Natural killer cell (primary cell): ENCODE measurements around the gene GMPR2. TPM values are rescaled to one million over a fixed set of nuclear protein-coding genes. Genes with fewer than 3 reads are reported as not detected.
A peak's percentile ranks its signal among the peaks of the same experiment; 100 is the strongest.

ENCODE experiments used
- ATAC-seq, 3 donors: fragments of 150-1000 bp in 2 of 3; fragments of 200-7000 bp in 1 of 3; cut with Tn5 transposase; 1 replicate in 1 of 3; 2 replicates in 2 of 3; pipeline ENCODE4 v1.10.0; 2021; ENCODE audit warnings: mild to moderate bottlenecking in 2 of 3, moderate library complexity in 2 of 3
- DNase-seq, 2 donors: peaks; one replicate each; pipeline versions ENCODE4 v3.0.0 to v3.0.0-alpha.2; 2013 to 2021; ENCODE audit warnings: mixed read lengths in 1 of 2
- H3K27ac ChIP-seq: one replicate; pipeline ENCODE4 v1.5.1; 2013; ENCODE audit warnings: mild to moderate bottlenecking, low read length
- H3K27me3 ChIP-seq: one replicate; pipeline ENCODE4 v1.6.1; 2013; ENCODE audit warnings: low read length; ENCODE audit not compliant: control insufficient read depth, insufficient read depth
- H3K36me3 ChIP-seq: one replicate; pipeline ENCODE4 v1.6.1; 2013; ENCODE audit warnings: low read length; ENCODE audit not compliant: control insufficient read depth, insufficient read depth
- H3K4me1 ChIP-seq: one replicate; pipeline ENCODE4 v1.6.1; 2013; ENCODE audit warnings: low read length; ENCODE audit not compliant: control insufficient read depth, insufficient read depth
- H3K4me3 ChIP-seq: one replicate; pipeline ENCODE4 v1.5.1; 2013; ENCODE audit warnings: low read length
- H3K9me3 ChIP-seq: one replicate; pipeline ENCODE4 v1.6.1; 2013; ENCODE audit warnings: low read length; ENCODE audit not compliant: control insufficient read depth, insufficient read depth
- H3K27ac Mint-ChIP-seq, 2 donors: one replicate each; pipeline ENCODE4 v1.8.0; 2022; ENCODE audit warnings: mild to moderate bottlenecking in 2 of 2, mixed read lengths in 2 of 2, moderate library complexity in 1 of 2
- H3K27me3 Mint-ChIP-seq, 2 donors: one replicate each; pipeline ENCODE4 v1.8.0; 2022; ENCODE audit warnings: low read depth in 2 of 2, mixed read lengths in 2 of 2
- H3K36me3 Mint-ChIP-seq: one replicate; pipeline ENCODE4 v1.8.0; 2022; ENCODE audit warnings: mixed read lengths
- H3K4me1 Mint-ChIP-seq, 2 donors: one replicate each; pipeline ENCODE4 v1.8.0; 2022; ENCODE audit warnings: mixed read lengths in 2 of 2
- H3K4me3 Mint-ChIP-seq: one replicate; pipeline ENCODE4 v1.8.0; 2022; ENCODE audit warnings: mild to moderate bottlenecking, moderate library complexity, mixed read lengths
- H3K9me3 Mint-ChIP-seq, 2 donors: one replicate each; pipeline ENCODE4 v1.8.0; 2022; ENCODE audit warnings: mixed read lengths in 2 of 2
- CTCF ChIP-seq: fragments of 200-600 bp; IDR thresholded peaks from one replicate; pipeline ENCODE4 v1.8.0; 2022; ENCODE audit warnings: antibody characterized with exemption
- WGBS: methylation state at CpG from one replicate; pipeline ENCODE4 v1.1.7; 2013; ENCODE audit warnings: missing lambda C conversion rate; ENCODE audit not compliant: insufficient coverage; 5-methylcytosine and 5-hydroxymethylcytosine counted together
- intact Hi-C: fragments of 100-400 bp; cut with micrococcal nuclease; formaldehyde crosslinking; loops from one replicate; pipeline ENCODE4 v1.14.2; 2022
- total RNA-seq, 4 donors: library from RNA; stranded (reverse); fragments of 120-200 nt in 1 of 4; gene quantifications; one replicate each; pipeline versions ENCODE4 v1.2.3 to v1.2.4, GENCODE V29; 2013 to 2022

Gene GMPR2
- total RNA-seq, 3 donors from 2014 or later (not counting 1 experiment from before 2014, with no cell fraction given): 46.5 to 63.3 (median 53.3) TPM

GRCh38 chr14:24249230-24250021 lies 16.7 kb downstream of the GMPR2 start:
- no peak overlapping the region for H3K27ac ChIP-seq
- H3K4me1 ChIP-seq: peaks cover 13% of the 10 kb centered on the region
- no peaks in the 10 kb centered on the region for H3K27me3 ChIP-seq
- no peaks in the 10 kb centered on the region for H3K36me3 Mint-ChIP-seq
- DNase-seq: no peak
- H3K9me3 Mint-ChIP-seq: no peaks in the 10 kb centered on the region
- intact Hi-C loops: loop anchor here (10.0 kb wide), 1 partner anchor 185 kb away; no protein-coding TSS in a partner anchor
- no peaks in the 10 kb centered on the region for H3K27me3 Mint-ChIP-seq
- H3K4me3 ChIP-seq: no peak overlapping the region
- WGBS: 83% methylated on average over 11 of the region's 13 CpGs
- no peak overlapping the region for H3K4me3 Mint-ChIP-seq
- peak overlapping the region; percentile 3 to 60 for H3K27ac Mint-ChIP-seq
- no peak for ATAC-seq
- no peaks in the 10 kb centered on the region for H3K36me3 ChIP-seq
- H3K4me1 Mint-ChIP-seq: peaks cover 16 to 17% of the 10 kb centered on the region in 2 donors
- no peak for TF ChIP-seq CTCF
- H3K9me3 ChIP-seq: no peaks in the 10 kb centered on the region

- Histone ChIP-seq H3K4me3 (no peak overlapping the region), H3K27me3 (no peaks in the 10 kb centered on the region), H3K27ac (no peak overlapping the region), H3K4me1 (peaks cover 13% of the 10 kb centered on the region), H3K36me3 (peaks cover 3% of the 10 kb centered on the region), H3K9me3 (no peaks in the 10 kb centered on the region)
- peaks cover 12 to 17% of the 10 kb centered on the region in 2 donors for H3K4me1 Mint-ChIP-seq
- no peaks in the 10 kb centered on the region for H3K36me3 Mint-ChIP-seq
- no peaks in the 10 kb centered on the region for H3K27me3 Mint-ChIP-seq
- 74% methylated on average over 4 of the region's 4 CpGs for WGBS
- DNase-seq (no peak), ATAC-seq (no peak)
- intact Hi-C loops: no loop called here
- H3K4me3 Mint-ChIP-seq: no peak overlapping the region
- H3K9me3 Mint-ChIP-seq: no peaks in the 10 kb centered on the region
- TF ChIP-seq CTCF: no peak
- H3K27ac Mint-ChIP-seq: peak overlapping the region; percentile 3 to 60
These were observed 17.6 kb downstream of the GMPR2 start for GRCh38 chr14:24250354-24250753.

GRCh38 chr14:24251880-24252288 lies 19.2 kb downstream of the GMPR2 start:
- intact Hi-C loops: no loop called here
- DNase-seq: no peak
- no peak for ATAC-seq
- H3K36me3 Mint-ChIP-seq: no peaks in the 10 kb centered on the region
- peaks cover 6% of the 10 kb centered on the region for H3K4me1 ChIP-seq
- no peaks in the 10 kb centered on the region for H3K9me3 Mint-ChIP-seq
- no peak overlapping the region for H3K4me3 Mint-ChIP-seq
- TF ChIP-seq CTCF: no peak
- no peaks in the 10 kb centered on the region for H3K27me3 ChIP-seq
- H3K9me3 ChIP-seq: no peaks in the 10 kb centered on the region
- H3K4me3 ChIP-seq: no peak overlapping the region
- H3K4me1 Mint-ChIP-seq: peaks cover 8 to 14% of the 10 kb centered on the region in 2 donors
- H3K36me3 ChIP-seq: peaks cover 3% of the 10 kb centered on the region
- no peak overlapping the region for H3K27ac ChIP-seq
- WGBS: 94% methylated on average over 1 of the region's 1 CpG
- no peaks in the 10 kb centered on the region for H3K27me3 Mint-ChIP-seq
- no peak overlapping the region for H3K27ac Mint-ChIP-seq
